NK-92 treated with Interleukin-12 subunit alpha and Interleukin-12 subunit beta, amount 100 ng/mL, for 24 hours (cell line): ENCODE results near the gene FCGR3B.
"Not testable (repeated sequence)": the region's sequence is repeated elsewhere in the genome, so short reads cannot be mapped to it uniquely, and the experiment has no call there.

Experiments used
- DNase-seq: peaks from one replicate; lab custom pipeline; 2025; lab: John Stamatoyannopoulos, UW

The FCGR3B gene

DNA sequence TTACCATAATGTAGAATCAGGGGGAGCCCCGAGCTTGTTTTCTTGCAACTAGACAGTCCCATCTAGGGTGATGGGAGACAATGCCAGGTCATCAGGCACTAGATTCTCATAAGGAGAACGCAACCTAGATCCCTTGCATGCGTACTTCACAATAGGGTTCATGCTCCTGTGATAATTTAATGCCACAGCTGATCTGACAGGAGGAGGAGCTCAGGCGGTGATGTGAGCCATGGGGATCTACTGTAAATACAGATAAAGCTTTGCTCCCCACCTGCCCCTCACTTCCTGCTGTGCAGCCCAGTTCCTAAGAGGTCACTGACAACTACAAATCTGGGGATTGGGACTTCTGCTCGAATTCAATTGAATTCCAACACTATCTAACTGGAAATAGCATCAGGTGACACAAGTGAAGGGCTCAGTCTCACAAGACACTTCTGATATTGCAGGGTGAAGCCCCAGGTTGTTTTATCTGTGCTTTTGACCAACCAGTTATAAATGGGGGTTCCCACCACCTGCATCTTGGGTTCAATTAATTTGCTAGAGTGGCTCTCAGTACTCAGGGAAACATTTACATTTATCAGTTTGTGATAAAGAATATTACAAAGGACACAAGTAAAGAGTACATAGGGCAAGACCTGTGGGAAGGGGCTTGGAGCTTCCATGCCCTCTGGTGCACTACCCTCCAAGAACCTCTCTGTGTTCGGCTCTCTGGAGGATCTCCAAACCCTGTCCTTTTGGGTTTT, 7.4 kb upstream of the FCGR3B start:
- DNase-seq, result not testable (repeated sequence)

DNA sequence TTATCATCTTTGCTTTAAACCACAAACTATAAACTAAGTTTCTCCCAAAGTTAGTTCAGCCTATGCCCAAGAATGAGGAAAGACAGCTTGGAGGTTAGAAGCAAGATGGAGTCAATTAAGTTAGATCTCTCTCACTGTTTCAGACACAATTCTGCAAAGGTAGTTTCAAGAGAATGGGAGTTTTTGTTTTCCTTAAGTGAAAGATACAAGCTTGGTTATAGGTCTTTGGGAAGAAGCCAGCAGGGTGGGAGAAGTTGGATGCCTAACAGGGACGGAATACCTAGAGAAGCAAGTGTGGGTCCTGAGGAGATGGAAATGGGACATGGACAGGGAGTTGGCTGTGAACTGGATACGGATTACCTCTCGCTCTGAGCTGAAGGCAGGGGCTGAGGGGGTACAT, 6.0 kb upstream of the FCGR3B start:
- DNase-seq, result not testable (repeated sequence)

DNA sequence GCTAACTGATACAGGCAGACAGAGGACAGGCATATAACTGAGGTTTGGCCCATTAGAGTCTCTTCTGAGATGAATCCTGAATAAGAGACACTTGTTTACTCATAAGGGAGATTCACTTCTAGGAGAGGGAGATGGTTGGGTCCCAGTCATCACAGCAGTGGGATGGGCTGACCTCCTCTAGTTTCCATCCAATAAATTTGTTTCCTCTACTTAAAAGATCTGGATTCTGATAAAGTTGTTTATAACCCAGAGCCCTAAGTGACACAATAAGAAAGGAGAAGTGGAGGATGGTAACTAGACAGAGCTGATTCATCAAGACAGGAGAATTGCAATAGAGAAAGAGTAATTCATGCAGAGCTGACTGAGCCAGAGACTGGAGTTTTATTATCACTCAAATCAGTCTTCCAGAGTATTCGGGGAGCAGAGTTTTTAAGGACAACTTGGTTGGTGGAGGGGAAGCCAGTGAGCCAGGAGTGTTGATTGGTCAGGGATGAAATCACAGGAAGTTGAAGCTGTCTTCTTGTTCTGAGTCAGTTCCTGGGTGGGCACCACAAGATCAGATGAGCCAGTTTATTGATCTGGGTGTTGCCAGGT, 5.3 kb upstream of the FCGR3B start:
- not testable (repeated sequence) for DNase-seq

DNA sequence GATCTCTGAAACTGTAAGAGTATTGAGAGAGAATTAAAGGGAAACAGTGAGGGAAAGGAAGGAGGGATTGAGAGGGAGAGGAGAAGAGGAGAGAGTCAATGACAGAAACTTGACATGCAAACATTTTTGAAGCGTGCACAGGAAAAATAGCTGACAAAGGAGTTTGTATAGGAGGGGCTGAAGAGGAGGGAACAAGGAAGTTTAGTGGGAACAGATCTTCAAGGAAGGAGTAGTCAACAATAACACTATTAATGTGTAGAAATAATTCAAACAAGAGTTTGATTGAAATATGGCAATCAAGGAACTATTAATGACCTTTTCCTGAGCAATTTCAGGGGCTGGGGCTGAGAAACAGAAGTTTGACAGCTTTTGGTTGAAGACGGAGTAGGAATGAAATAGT, 4.0 kb upstream of the FCGR3B start:
- DNase-seq, result not testable (repeated sequence)

DNA sequence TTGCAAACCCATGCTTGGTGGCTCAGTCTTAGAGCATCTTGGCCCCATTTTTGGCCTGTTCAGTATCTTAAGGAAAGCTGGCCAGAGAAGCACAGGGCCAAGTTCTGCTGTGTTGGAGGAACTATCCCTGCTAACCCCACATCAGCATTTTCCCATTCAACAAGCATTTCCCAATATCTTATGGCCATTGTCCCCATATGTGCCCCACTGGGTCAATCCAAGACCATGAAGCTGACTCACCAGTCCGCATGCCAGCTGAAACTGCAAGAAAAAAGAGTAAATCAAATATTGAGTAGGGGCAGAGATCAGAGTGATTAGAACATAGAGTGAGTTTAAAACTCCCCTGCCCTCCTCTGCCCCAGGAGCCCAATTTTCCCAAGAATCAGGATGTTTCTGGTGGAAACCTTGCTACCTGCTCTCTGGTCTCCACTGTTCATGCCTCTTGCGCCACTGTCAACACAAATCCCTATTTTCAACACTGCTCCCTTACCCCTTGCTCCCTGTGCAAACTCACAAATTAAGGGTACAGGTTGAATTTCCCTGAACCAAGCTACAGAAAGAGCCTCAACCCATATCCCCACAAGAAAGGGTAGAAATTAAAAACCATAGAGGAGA, 741 bp downstream of the FCGR3B start:
- not testable (repeated sequence) for DNase-seq

DNA sequence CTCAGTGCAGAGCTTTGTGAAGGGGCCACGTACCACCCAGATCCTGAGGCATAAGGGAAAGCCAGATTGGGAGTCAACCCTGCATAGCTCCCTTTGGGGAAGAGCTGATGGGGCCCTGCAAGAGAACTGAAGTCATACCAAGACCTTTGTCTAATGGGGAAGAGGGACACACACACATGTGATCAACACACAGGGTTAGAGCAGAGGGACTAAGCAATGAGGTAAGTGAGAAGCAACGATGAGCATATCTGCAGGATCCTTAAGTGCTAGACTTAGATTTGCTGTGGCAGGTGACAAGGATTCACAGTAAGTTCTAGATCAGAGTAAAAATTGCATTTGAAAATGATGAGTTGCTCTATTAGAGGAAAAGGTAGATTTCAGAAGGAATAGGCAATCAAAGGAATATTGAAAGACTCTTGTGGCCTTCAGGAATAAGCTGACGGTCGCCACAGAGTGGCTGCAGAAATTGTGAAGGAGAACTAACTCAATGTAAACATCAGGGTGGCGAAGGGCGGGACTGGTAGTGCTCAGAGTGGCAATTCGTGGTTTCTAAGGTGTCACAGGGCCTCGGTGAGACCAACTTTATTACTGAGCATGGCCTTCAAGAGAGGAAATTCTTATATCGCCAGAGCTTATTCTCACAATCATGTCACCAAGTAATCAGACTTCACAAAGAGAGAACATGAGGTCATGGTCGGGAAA, 4.4 kb downstream of the FCGR3B start:
- DNase-seq, result peak; percentile 31

DNA sequence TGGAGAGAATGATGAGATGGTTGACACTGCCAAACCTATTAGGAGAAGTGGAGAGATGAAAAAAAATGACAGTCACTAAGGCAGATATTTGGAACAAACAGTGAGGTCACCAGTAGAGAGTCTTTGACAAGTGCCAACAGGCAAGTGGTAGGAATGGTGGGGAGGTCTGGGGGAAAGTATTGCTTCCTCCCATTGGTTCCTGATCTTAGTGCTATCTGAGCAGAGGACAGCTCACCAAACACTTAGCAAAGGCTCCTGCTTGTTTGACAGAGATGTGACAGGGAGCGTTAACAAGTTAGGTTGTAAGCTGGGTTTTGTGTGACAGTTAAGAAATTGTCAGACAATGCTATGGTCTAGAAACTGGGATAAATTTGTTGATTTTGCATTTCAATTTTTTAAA, 6.4 kb downstream of the FCGR3B start:
- DNase-seq, result not testable (repeated sequence)

DNA sequence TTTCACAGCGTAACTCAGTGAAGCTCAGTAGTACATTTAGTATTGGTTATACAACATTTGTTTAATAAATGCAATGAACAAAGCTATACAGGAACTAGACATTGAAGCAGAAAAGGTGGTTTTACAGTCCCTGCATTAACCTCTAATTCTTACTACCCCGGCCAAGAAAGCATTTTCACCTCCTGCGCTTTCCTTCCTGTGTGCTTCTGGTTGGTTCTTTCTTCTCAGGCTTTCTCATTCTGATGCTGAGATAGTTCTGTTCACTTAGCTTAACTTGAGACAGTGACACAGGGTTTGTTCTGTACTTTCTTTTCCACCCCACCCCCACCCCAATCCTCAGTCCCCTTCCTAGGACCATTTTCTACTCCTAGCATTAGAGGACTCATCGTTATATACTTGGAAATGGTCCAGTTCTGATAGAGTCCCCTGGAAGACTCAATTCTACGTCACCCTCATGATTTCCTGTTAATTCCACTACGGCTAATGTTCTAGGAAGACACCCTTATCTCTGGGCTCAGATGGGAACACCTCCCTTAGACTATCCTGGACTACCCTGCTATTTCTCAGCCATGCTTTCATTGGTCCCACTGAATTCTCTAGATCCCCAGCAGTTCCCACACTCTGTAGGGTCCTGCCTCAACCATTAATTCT, 7.5 kb downstream of the FCGR3B start:
- DNase-seq, result not testable (repeated sequence)

DNA sequence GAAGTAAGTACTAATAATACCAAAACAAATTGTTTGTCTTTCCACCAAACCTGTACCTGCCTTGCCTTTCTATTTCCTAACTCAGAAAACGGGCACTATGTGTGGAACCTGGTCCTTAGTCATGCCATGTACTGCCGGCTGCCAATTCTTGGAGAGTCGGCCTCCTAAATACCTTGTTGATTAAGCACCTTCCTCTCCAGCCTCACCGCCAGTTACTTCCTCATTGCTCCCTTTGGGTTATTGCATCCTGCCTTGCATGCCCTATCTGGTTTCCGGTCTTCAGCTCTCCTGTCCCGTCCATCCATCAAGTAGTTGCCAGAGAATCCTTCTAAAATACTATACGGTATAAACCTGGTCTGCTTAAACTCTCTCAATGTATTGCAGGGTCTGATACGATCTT, 8.9 kb downstream of the FCGR3B start:
- DNase-seq, result peak; percentile 32

DNA sequence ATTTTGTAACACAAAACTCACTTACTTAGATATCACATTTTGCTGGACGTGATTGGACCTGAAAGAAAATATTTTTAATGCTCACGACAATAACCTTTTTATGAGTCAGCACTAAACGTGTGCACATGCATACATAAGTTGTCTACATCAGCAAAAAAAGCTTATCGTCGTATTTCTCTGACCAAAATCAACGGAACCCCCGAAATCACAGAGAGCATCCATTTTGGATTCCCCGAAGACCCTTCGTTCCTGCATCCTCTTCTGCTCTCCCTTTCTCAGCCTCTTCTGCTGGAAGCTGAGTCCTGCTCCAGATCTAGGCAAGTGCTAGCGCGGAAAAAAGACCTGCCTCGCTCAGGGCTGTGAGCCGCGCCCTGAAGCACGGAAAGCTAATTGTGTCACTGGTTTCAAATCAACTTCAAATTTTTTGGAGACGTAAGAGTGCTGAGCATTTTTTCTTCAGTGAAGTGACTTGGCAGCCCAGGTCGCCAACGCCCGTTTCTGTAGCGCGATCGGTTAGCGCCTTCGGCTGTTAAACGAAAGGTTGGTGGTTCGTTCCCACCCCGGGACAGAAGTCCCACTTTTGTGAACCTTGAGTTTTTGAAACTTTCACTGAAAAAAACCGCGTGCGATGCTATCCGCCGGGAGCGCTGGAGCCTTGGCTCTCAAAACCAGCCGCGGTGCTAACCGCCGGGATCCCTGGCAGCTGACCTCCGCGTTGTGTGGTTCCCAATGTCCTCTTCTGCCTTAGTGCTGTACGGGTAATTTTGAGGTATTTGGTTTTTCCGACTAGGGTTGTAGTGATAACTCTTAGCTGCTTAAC, 9.6 kb downstream of the FCGR3B start:
- peak; percentile 61 for DNase-seq

DNA sequence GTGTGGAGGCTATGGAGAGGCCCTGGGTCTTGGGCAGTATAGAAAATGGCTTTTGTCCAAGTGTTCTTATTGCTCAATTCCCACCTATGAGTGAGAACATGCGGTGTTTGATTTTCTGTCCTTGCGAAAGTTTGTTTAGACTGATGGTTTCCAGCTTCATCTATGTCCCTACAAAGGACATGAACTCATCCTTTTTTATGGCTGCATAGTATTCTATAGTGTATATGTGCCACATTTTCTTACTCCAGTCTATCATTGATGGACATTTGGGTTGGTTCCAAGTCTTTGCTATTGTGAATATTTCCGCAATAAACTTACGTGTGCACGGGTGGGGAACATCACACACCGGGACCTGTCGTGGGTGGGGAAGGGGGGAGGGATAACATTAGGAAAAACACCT, 10.6 kb downstream of the FCGR3B start:
- not testable (repeated sequence) for DNase-seq

DNA sequence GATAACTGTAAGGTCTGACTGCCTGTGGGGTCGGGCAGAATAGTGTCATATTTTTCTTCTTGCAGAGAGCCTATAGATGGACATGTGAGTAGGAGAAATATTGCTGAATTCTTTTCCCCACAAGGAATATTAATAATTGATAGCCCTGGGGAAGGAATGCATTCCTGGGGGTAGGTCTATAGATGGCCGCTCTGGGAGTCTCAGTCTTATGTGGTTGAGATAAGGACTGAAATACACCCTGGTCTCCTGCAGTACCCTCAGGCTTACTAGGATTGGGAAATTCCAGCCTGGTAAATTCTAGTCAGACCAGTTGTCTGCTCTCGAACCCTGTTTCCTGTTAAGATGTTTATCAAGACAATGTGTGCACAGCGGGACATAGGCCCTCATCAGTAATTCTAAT, 12.5 kb downstream of the FCGR3B start:
- not testable (repeated sequence) for DNase-seq

DNA sequence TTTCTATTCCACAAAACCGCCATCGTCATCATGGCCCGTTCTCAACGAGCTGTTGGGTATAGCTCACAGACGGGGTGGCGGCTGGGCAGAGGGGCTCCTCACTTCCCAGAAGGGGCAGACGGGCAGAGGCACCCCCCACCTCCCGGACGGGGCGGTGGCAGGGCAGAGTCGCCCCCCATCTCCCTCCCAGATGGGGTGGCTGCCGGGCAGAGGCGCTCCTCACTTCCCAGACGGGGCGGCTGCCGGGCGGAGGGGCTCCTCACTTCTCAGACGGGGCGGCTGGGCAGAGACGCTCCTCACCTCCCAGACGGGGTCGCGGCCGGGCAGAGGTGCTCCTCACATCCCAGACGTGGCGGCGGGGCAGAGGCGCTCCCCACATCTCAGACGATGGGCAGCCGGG, 14.6 kb downstream of the FCGR3B start:
- DNase-seq, result not testable (repeated sequence)

DNA sequence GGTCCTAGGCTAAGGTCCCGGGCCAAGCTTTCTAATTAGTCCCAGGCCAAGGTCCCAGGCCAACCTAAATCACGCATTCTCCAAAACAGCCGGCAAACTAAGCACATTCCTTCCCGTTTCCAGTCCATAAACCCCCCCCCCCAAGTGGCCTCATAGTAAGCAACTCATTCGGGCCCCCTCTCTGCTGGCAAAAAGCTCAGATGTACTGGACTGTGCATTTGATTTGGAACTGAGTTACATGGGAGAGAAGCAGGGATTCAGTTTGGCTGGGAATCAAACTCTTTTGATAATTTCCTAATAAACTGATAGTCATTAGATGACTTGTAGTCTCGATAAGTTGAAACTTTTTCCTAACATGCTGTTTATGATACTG, 17.8 kb downstream of the FCGR3B start:
- not testable (repeated sequence) for DNase-seq

DNA sequence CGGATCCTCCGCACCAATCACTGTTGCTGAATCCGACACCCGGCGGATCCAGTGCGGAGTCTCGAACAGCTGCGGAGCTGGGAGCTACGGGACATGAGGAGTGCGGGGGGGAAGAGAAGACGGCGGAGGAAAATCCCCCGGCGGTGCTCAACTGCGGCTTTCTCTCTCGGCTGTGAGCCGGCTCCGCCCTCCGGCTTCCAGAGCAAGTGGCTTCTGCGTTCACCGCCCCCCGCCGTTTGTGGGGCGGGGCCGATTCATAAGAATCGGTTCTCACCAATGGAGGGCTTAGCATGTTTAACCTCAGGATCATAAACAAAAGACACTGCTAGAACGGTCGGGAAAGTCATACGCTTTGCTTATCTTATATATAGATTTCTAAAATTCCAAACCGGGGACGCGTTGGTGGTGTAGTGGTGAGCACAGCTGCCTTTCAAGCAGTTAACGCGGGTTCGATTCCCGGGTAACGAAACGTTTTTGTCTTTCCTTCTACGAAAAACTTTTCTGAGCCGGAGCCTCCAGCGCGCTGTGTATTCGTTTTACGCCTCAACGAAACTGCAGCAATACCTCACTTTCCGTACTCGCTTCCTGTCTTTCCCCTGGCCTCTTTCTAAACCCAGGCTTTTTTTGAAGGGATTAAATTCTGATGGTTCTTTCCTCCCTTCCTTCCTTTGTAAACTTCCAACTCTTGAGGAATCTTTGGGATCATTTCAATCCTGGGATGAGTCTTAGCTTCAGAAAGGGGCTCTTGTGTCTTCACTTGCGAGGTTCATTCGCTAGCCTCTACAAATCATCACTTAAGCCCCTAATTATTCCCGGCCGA, 18.4 kb downstream of the FCGR3B start:
- peak; percentile 91 for DNase-seq

DNA sequence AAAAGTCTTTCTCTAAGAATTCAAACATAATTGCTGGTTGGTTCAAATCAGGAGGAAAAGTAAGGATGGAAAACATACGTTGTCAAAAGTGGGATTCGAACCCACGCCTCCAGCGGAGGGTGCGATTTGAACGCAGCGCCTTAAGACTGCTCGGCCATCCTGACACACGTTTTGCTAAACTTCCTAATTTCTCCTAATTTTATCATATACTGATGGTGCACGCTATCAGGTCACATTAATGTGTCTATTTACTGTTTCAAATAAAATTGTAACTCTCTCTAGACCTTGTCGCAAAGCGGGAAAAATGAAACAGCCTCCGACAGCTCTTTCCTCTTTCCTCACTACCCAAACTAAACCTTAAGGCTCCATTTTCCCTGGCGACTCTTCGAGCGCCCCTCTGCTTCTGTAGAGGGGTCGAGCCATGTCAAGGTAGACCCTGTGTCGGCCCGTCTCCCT, 19.1 kb downstream of the FCGR3B start:
- not testable (repeated sequence) for DNase-seq

DNA sequence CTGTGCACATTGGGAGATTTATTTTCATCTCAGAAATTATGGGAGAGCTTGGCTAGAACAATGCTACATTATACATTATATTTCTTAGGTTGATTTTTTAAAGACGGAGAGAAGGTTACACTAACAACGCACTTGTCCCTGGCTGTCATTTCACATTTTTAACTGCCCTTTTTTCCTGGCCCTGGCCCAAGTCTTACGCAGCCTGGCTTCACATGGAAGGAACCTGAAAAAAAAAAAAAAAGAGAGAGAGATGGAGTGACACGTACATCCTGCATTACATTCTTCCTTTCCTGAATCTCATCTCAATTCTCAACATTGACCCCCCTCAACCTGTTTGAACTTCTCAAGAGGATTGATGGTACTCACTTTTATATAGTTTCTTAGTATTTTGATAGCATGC, 20.8 kb downstream of the FCGR3B start:
- not testable (repeated sequence) for DNase-seq

DNA sequence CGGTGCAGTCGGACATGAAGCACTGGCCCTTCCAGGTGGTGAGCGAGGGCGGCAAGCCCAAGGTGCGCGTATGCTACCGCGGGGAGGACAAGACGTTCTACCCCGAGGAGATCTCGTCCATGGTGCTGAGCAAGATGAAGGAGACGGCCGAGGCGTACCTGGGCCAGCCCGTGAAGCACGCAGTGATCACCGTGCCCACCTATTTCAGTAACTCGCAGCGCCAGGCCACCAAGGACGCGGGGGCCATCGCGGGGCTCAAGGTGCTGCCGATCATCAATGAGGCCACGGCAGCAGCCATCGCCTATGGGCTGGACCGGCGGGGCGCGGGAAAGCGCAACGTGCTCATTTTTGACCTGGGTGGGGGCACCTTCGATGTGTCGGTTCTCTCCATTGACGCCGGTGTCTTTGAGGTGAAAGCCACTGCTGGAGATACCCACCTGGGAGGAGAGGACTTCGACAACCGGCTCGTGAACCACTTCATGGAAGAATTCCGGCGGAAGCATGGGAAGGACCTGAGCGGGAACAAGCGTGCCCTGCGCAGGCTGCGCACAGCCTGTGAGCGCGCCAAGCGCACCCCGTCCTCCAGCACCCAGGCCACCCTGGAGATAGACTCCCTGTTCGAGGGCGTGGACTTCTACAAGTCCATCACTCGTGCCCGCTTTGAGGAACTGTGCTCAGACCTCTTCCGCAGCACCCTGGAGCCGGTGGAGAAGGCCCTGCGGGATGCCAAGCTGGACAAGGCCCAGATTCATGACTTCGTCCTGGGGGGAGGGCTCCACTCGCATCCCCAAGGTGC, 24.2 kb downstream of the FCGR3B start:
- not testable (repeated sequence) for DNase-seq

DNA sequence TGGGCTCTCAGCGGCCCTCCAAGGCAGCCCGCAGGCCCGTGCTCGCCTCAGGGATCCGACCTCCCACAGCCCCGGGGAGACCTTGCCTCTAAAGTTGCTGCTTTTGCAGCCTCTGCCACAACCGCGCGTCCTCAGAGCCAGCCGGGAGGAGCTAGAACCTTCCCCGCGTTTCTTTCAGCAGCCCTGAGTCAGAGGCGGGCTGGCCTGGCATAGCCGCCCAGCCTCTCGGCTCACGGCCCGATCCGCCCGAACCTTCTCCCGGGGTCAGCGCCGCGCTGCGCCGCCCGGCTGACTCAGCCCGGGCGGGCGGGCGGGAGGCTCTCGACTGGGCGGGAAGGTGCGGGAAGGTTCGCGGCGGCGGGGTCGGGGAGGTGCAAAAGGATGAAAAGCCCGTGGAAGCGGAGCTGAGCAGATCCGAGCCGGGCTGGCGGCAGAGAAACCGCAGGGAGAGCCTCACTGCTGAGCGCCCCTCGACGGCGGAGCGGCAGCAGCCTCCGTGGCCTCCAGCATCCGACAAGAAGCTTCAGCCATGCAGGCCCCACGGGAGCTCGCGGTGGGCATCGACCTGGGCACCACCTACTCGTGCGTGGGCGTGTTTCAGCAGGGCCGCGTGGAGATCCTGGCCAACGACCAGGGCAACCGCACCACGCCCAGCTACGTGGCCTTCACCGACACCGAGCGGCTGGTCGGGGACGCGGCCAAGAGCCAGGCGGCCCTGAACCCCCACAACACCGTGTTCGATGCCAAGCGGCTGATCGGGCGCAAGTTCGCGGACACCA, 25.0 kb downstream of the FCGR3B start:
- not testable (repeated sequence) for DNase-seq
